Activated B cell treated with CpG ODN at 0.5 μM for 24 hours (primary cell): Measurements from ENCODE around the gene ANGPTL8. TPM values are rescaled to one million over a fixed set of nuclear protein-coding genes. Genes with fewer than 3 reads are reported as not detected.

Experiments used
- ATAC-seq: fragments of 200-7000 bp; cut with Tn5 transposase; one replicate; pipeline ENCODE4 v1.10.0; 2021; ENCODE audit warnings: low read depth, mild to moderate bottlenecking, moderate library complexity
- CTCF ChIA-PET: fragments of 350-600 bp; sonication (Branson Sonifier 250); formaldehyde crosslinking; loops from one replicate; lab custom pipeline; 2021; ENCODE audit warnings: antibody characterized with exemption; lab: Charles Lee
- POLR2A ChIA-PET: fragments of 350-600 bp; sonication (Branson Sonifier 250); formaldehyde crosslinking; loops from one replicate; lab custom pipeline; 2021; ENCODE audit warnings: antibody characterized with exemption; lab: Charles Lee
- DNase-seq: peaks from one replicate; pipeline ENCODE4 v3.0.0; 2022
- H3K27ac Mint-ChIP-seq: one replicate; pipeline ENCODE4 v1.8.0; 2020; ENCODE audit warnings: mixed read lengths
- H3K27me3 Mint-ChIP-seq: one replicate; pipeline ENCODE4 v1.8.0; 2021; ENCODE audit warnings: mixed read lengths
- H3K36me3 Mint-ChIP-seq: one replicate; pipeline ENCODE4 v1.8.0; 2021; ENCODE audit warnings: low read depth, mixed read lengths
- H3K4me1 Mint-ChIP-seq: one replicate; pipeline ENCODE4 v1.8.0; 2021; ENCODE audit warnings: mixed read lengths
- H3K4me3 Mint-ChIP-seq: one replicate; pipeline ENCODE4 v1.8.0; 2020; ENCODE audit warnings: mild to moderate bottlenecking, mixed read lengths
- H3K9me3 Mint-ChIP-seq: one replicate; pipeline ENCODE4 v1.8.0; 2020; ENCODE audit warnings: mixed read lengths
- intact Hi-C: fragments of 100-400 bp; cut with micrococcal nuclease; formaldehyde crosslinking; loops from one replicate; pipeline ENCODE4 v1.15.1; 2024
- total RNA-seq: library from RNA; stranded (reverse); gene quantifications from 2 replicates; pipeline ENCODE4 v1.2.3, GENCODE V29; 2022
- TF ChIP-seq, protein P1 (sequence below): fragments of 200-600 bp; IDR thresholded peaks from one replicate; pipeline ENCODE4 v1.8.0; 2022; ENCODE audit warnings: antibody characterized with exemption, mild to moderate bottlenecking

ANGPTL8 gene
- total RNA-seq, 1 donor from 2014 or later, result not detected

GRCh38 chr19:11290256-11290655 is 50.8 kb downstream of the ANGPTL8 start:
- ChIA-PET POLR2A (no interaction called here), CTCF (interaction anchor here (0.6 to 1.3 kb wide), 2 partner anchors 148 to 192 kb away, joined by 3 to 5 read pairs; no protein-coding TSS in a partner anchor)
- H3K27me3 Mint-ChIP-seq, result peaks cover 5% of the 10 kb centered on the region
- no peak overlapping the region for H3K4me3 Mint-ChIP-seq
- H3K36me3 Mint-ChIP-seq, result no peaks in the 10 kb centered on the region
- intact Hi-C loops, result loop anchor here (5.0 to 10.0 kb wide), 2 partner anchors 57 to 295 kb away; partner anchors contain the start of genes CCDC159 and TMEM205
- H3K4me1 Mint-ChIP-seq, result peaks cover 6% of the 10 kb centered on the region
- ATAC-seq (no peak), DNase-seq (no peak)
- TF ChIP-seq, protein P1, sequence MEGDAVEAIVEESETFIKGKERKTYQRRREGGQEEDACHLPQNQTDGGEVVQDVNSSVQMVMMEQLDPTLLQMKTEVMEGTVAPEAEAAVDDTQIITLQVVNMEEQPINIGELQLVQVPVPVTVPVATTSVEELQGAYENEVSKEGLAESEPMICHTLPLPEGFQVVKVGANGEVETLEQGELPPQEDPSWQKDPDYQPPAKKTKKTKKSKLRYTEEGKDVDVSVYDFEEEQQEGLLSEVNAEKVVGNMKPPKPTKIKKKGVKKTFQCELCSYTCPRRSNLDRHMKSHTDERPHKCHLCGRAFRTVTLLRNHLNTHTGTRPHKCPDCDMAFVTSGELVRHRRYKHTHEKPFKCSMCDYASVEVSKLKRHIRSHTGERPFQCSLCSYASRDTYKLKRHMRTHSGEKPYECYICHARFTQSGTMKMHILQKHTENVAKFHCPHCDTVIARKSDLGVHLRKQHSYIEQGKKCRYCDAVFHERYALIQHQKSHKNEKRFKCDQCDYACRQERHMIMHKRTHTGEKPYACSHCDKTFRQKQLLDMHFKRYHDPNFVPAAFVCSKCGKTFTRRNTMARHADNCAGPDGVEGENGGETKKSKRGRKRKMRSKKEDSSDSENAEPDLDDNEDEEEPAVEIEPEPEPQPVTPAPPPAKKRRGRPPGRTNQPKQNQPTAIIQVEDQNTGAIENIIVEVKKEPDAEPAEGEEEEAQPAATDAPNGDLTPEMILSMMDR, result no peak
- H3K27ac Mint-ChIP-seq, result no peak overlapping the region
- H3K9me3 Mint-ChIP-seq, result no peaks in the 10 kb centered on the region

GRCh38 chr19:11291415-11291814 is 52.0 kb downstream of the ANGPTL8 start:
- DNase-seq (no peak), ATAC-seq (no peak)
- Mint-ChIP-seq H3K4me1 (peaks cover 6% of the 10 kb centered on the region), H3K27ac (no peak overlapping the region), H3K36me3 (no peaks in the 10 kb centered on the region), H3K27me3 (peaks cover 5% of the 10 kb centered on the region), H3K4me3 (no peak overlapping the region), H3K9me3 (no peaks in the 10 kb centered on the region)
- ChIA-PET POLR2A (interaction anchor here (0.6 kb wide), 1 partner anchor 289 kb away, joined by 3 read pairs; no protein-coding TSS in a partner anchor), CTCF (no interaction called here)
- intact Hi-C loops, result loop anchor here (5.0 to 10.0 kb wide), 2 partner anchors 56 to 293 kb away; partner anchors contain the start of genes CCDC159 and TMEM205
- TF ChIP-seq, protein P1, result no peak

Other genes starting within 250 kb of the ANGPTL8 start
- 20.9 and 24.1 TPM in 2 replicates for gene LDLR, start 150.2 kb upstream of the ANGPTL8 start, total RNA-seq
- gene SPC24, start 83.8 kb upstream of the ANGPTL8 start, total RNA-seq, result 0.98 and 1.3 TPM in 2 replicates
- gene KANK2, start 42.1 kb upstream of the ANGPTL8 start, total RNA-seq, result 2.3 and 3.3 TPM in 2 replicates
- gene DOCK6, start 22.9 kb downstream of the ANGPTL8 start, total RNA-seq, result 7.7 and 9.6 TPM in 2 replicates
- gene TSPAN16, start 56.5 kb downstream of the ANGPTL8 start, total RNA-seq, result not detected in 2 replicates
- gene RAB3D, start 100.0 kb downstream of the ANGPTL8 start, total RNA-seq, result 4.5 and 6.2 TPM in 2 replicates
- 61.8 and 68.1 TPM in 2 replicates for gene TMEM205, start 106.6 kb downstream of the ANGPTL8 start, total RNA-seq
- gene CCDC159, start 106.9 kb downstream of the ANGPTL8 start, total RNA-seq, result 27.6 and 32.1 TPM in 2 replicates
- 1.5 and 2.2 TPM in 2 replicates for gene PLPPR2, start 115.8 kb downstream of the ANGPTL8 start, total RNA-seq
- 4.3 and 5.1 TPM in 2 replicates for gene SWSAP1, start 135.0 kb downstream of the ANGPTL8 start, total RNA-seq
- gene EPOR, start 144.7 kb downstream of the ANGPTL8 start, total RNA-seq, result 1.8 and 2.5 TPM in 2 replicates
- gene RGL3, start 179.7 kb downstream of the ANGPTL8 start, total RNA-seq, result 0.32 and 0.33 TPM in 2 replicates
- 0.29 TPM in 1 of 2 replicates, not detected in the other for gene ODAD3, start 195.5 kb downstream of the ANGPTL8 start, total RNA-seq
- 287 and 289 TPM in 2 replicates for gene PRKCSH, start 196.0 kb downstream of the ANGPTL8 start, total RNA-seq
- not detected in 2 replicates for gene ELAVL3, start 241.4 kb downstream of the ANGPTL8 start, total RNA-seq